Ascending aorta (tissue), 2 donors: ENCODE data around the gene MOB3B. TPM values are rescaled to one million over a fixed set of nuclear protein-coding genes. Genes with fewer than 3 reads are reported as not detected.

Experiments
- DNase-seq, 2 donors: peaks; one replicate each; pipeline ENCODE4 v3.0.0-alpha.2; 2019; ENCODE audit warnings: low spot score in 2 of 2
- H3K27ac ChIP-seq, 2 donors: fragments of 200-600 bp; sonication (generic); one replicate each; pipeline ENCODE4 v1.5.1; 2016 to 2017; ENCODE audit warnings: mild to moderate bottlenecking in 1 of 2
- H3K27me3 ChIP-seq: fragments of 200-600 bp; sonication (generic); one replicate; pipeline ENCODE4 v1.5.1; 2017
- H3K36me3 ChIP-seq, 2 donors: fragments of 200-600 bp; sonication (generic); one replicate each; pipeline ENCODE4 v1.5.1; 2016
- H3K4me1 ChIP-seq, 2 donors: fragments of 200-600 bp; sonication (generic); one replicate each; pipeline ENCODE4 v1.5.1; 2016 to 2017; ENCODE audit warnings: mild to moderate bottlenecking in 1 of 2
- H3K4me3 ChIP-seq, 2 donors: fragments of 200-600 bp; sonication (generic); one replicate each; pipeline ENCODE4 v1.5.1; 2016 to 2017; ENCODE audit warnings: mild to moderate bottlenecking in 1 of 2
- H3K9me3 ChIP-seq, 2 donors: fragments of 200-600 bp; sonication (generic); one replicate each; pipeline ENCODE4 v1.5.1; 2016
- CTCF ChIP-seq, 3 experiments: fragments of 200-600 bp in 2 of 3; fragments of 450-650 bp in 1 of 3; sonication (generic) in 2 of 3; IDR thresholded peaks; one replicate each; pipeline ENCODE4 v1.5.1; 2016 to 2019; ENCODE audit warnings: antibody characterized with exemption in 3 of 3, mild to moderate bottlenecking in 1 of 3, moderate library complexity in 1 of 3
- intact Hi-C: fragments of 100-400 bp; cut with DNase I; formaldehyde crosslinking; loops from one replicate; pipeline ENCODE4 v1.15.1; 2023
- total RNA-seq: library from RNA; depleted of rRNA; stranded (reverse); fragments of >200 nt; gene quantifications from one replicate; pipeline ENCODE4 v1.1.0, GENCODE V29; 2016

The MOB3B gene
- total RNA-seq, 1 donor from 2014 or later, result 2.4 TPM

GRCh38 chr9:27394154-27394825 lies 135.3 kb downstream of the MOB3B start:
- TF ChIP-seq CTCF (IDR thresholded peaks at IDR 0.05), result no peak
- intact Hi-C loops, result loop anchor here (2.0 to 5.0 kb wide), 2 partner anchors 52 to 135 kb away; partner anchors contain the start of gene MOB3B
- H3K4me1 ChIP-seq, result peaks cover 0 to 18% of the 10 kb centered on the region in 2 donors
- H3K27ac ChIP-seq, result peak overlapping the region; percentile 9 to 52
- H3K27me3 ChIP-seq, result no peaks in the 10 kb centered on the region
- no peaks in the 10 kb centered on the region for H3K36me3 ChIP-seq
- DNase-seq, result no peak
- no peak overlapping the region for H3K4me3 ChIP-seq
- H3K9me3 ChIP-seq, result no peaks in the 10 kb centered on the region

GRCh38 chr9:27393054-27393846 lies 136.4 kb downstream of the MOB3B start:
- H3K27ac ChIP-seq, result peak overlapping the region in 1 of 2 donors; percentile 52
- H3K27me3 ChIP-seq, result no peaks in the 10 kb centered on the region
- no peak for DNase-seq
- H3K36me3 ChIP-seq, result no peaks in the 10 kb centered on the region
- TF ChIP-seq CTCF (IDR thresholded peaks at IDR 0.05), result no peak
- intact Hi-C loops, result loop anchor here (5.0 kb wide), 1 partner anchor 51 kb away; no protein-coding TSS in a partner anchor
- H3K4me3 ChIP-seq, result no peak overlapping the region
- H3K9me3 ChIP-seq, result no peaks in the 10 kb centered on the region
- H3K4me1 ChIP-seq, result peaks cover 0 to 18% of the 10 kb centered on the region in 2 donors

- TF ChIP-seq CTCF (IDR thresholded peaks at IDR 0.05), result no peak
- intact Hi-C loops, result loop anchor here (5.0 kb wide), 1 partner anchor 50 kb away; no protein-coding TSS in a partner anchor
- H3K4me1 ChIP-seq, result peaks cover 0 to 18% of the 10 kb centered on the region in 2 donors
- H3K9me3 ChIP-seq, result no peaks in the 10 kb centered on the region
- H3K36me3 ChIP-seq, result no peaks in the 10 kb centered on the region
- H3K4me3 ChIP-seq, result no peak overlapping the region
- H3K27ac ChIP-seq, result no peak overlapping the region
- H3K27me3 ChIP-seq, result no peaks in the 10 kb centered on the region
- DNase-seq, result no peak
Measured at GRCh38 chr9:27392451-27392850, 137.2 kb downstream of the MOB3B start.

- no peak for DNase-seq
- no peak for TF ChIP-seq CTCF (IDR thresholded peaks at IDR 0.05)
- no peak overlapping the region for H3K27ac ChIP-seq
- H3K4me3 ChIP-seq, result no peak overlapping the region
- H3K27me3 ChIP-seq, result no peaks in the 10 kb centered on the region
- H3K36me3 ChIP-seq, result no peaks in the 10 kb centered on the region
- intact Hi-C loops, result loop anchor here (5.0 kb wide), 1 partner anchor 49 kb away; no protein-coding TSS in a partner anchor
- H3K4me1 ChIP-seq, result peaks cover 0 to 21% of the 10 kb centered on the region in 2 donors
- H3K9me3 ChIP-seq, result no peaks in the 10 kb centered on the region
Measured at GRCh38 chr9:27391040-27391895, 138.3 kb downstream of the MOB3B start.

GRCh38 chr9:27388150-27388549 lies 141.5 kb downstream of the MOB3B start:
- H3K27me3 ChIP-seq, result no peaks in the 10 kb centered on the region
- peaks cover 0 to 14% of the 10 kb centered on the region in 2 donors for H3K4me1 ChIP-seq
- H3K9me3 ChIP-seq, result no peaks in the 10 kb centered on the region
- intact Hi-C loops, result no loop called here
- no peak overlapping the region for H3K27ac ChIP-seq
- no peaks in the 10 kb centered on the region for H3K36me3 ChIP-seq
- no peak for DNase-seq
- no peak for TF ChIP-seq CTCF (IDR thresholded peaks at IDR 0.05)
- no peak overlapping the region for H3K4me3 ChIP-seq
